K562 (cell line): ENCODE measurements around the gene HK2. TPM values are rescaled to one million over a fixed set of nuclear protein-coding genes. Genes with fewer than 3 reads are reported as not detected.

Source experiments
- ATAC-seq: fragments of 200-7000 bp; cut with Tn5 transposase; 3 replicates; pipeline ENCODE4 v1.9.1; 2020; ENCODE audit warnings: moderate library complexity
- BruUV-seq: library from RNA; stranded (reverse); fragments of 400-500 nt; replicated peaks from 2 replicates; lab custom pipeline; 2021; lab: Mats Ljungman, UMichigan
- CTCF ChIA-PET: fragments of 300-600 bp; formaldehyde crosslinking; extraction: SDS; loops from one replicate; lab custom pipeline; 2021; ENCODE audit warnings: low intra/inter-chr PET ratio; lab: Yijun Ruan, JAX
- POLR2A ChIA-PET: fragments of 300-600, 350-650 bp; sonication (Branson Sonifier 250); formaldehyde crosslinking; extraction: SDS; loops from one replicate; lab custom pipeline; 2021; ENCODE audit warnings: antibody characterized with exemption, inconsistent platforms; lab: Yijun Ruan, JAX
- DNase-seq, 4 experiments: peaks; one replicate each; pipeline versions ENCODE4 v3.0.0 to v3.0.0-alpha.2; 2011 to 2018; ENCODE audit warnings: low spot score in 3 of 4, mixed read lengths in 3 of 4; ENCODE audit errors: extremely low read depth in 1 of 4
- FAIRE-seq: peaks from 2 replicates; lab custom pipeline; 2011; peaks lifted over from hg19 to GRCh38; lab: Jason Lieb, UNC
- H2AFZ ChIP-seq: 2 replicates; pipeline ENCODE4 v1.6.0; 2011; ENCODE audit warnings: low read depth, low read length, control low read depth, inconsistent platforms
- H3K27ac ChIP-seq: fragments of 200-600 bp; 3 replicates; pipeline ENCODE4 v1.8.0; 2011; ENCODE audit warnings: low read depth, mild to moderate bottlenecking, control low read depth, inconsistent platforms, low read length, moderate library complexity, mixed read lengths; ENCODE audit errors: extremely low read depth
- H3K27me3 ChIP-seq, 2 experiments: fragments of 300-600 bp in 1 of 2; 2 replicates in 1 of 2; 3 replicates in 1 of 2; pipeline versions ENCODE4 v1.6.0 to v1.8.0; 2011; ENCODE audit warnings: inconsistent platforms in 2 of 2, low read length in 2 of 2, mild to moderate bottlenecking in 1 of 2, mixed read lengths in 1 of 2, moderate library complexity in 1 of 2; ENCODE audit not compliant: control insufficient read depth in 2 of 2, insufficient read depth in 2 of 2
- H3K36me3 ChIP-seq: fragments of 300-600 bp; 3 replicates; pipeline ENCODE4 v1.8.0; 2011; ENCODE audit warnings: mild to moderate bottlenecking, low read length, inconsistent platforms; ENCODE audit not compliant: control insufficient read depth, insufficient read depth
- H3K4me1 ChIP-seq, 2 experiments: fragments of 200-600 bp in 1 of 2; replicated peaks in 1 of 2; 2 replicates in 1 of 2; 3 replicates in 1 of 2; pipeline versions ENCODE4 v1.5.1 to v1.8.0; 2011; ENCODE audit warnings: inconsistent platforms in 2 of 2, low read length in 2 of 2, mild to moderate bottlenecking in 1 of 2, mixed read lengths in 1 of 2, moderate library complexity in 1 of 2; ENCODE audit not compliant: control insufficient read depth in 2 of 2, insufficient read depth in 2 of 2
- H3K4me2 ChIP-seq: 2 replicates; pipeline ENCODE4 v1.6.1; 2011; ENCODE audit warnings: low read length, control low read depth, inconsistent platforms, mixed read lengths; ENCODE audit not compliant: insufficient read depth
- H3K4me3 ChIP-seq: fragments of 200-600 bp; sonication (generic), shearing (Covaris generic); 2 replicates; pipeline ENCODE4 v1.5.1; 2016; ENCODE audit warnings: control low read depth, inconsistent platforms
- H3K79me2 ChIP-seq: fragments of 200-600 bp; 3 replicates; pipeline ENCODE4 v1.8.0; 2011; ENCODE audit warnings: low read length, inconsistent platforms; ENCODE audit not compliant: control insufficient read depth, insufficient read depth
- H3K9ac ChIP-seq, 2 experiments: 2 replicates each; pipeline versions ENCODE4 v1.6.0 to v1.6.1; 2011; ENCODE audit warnings: low read depth in 2 of 2, low read length in 2 of 2, control low read depth in 1 of 2, inconsistent platforms in 1 of 2, mild to moderate bottlenecking in 1 of 2, mixed read lengths in 1 of 2; ENCODE audit not compliant: insufficient read depth in 1 of 2
- H3K9me1 ChIP-seq: one replicate; pipeline ENCODE4 v1.6.0; 2011; ENCODE audit warnings: inconsistent platforms, mild to moderate bottlenecking, low read length, moderate library complexity; ENCODE audit not compliant: control insufficient read depth, insufficient read depth
- H3K9me3 ChIP-seq: replicated peaks from 2 replicates; pipeline ENCODE4 v1.5.1; 2011; ENCODE audit warnings: low read depth, low read length, inconsistent platforms; ENCODE audit not compliant: control insufficient read depth, insufficient read depth
- H4K20me1 ChIP-seq: replicated peaks from 2 replicates; pipeline ENCODE4 v1.6.1; 2011; ENCODE audit warnings: low read length, inconsistent platforms, mixed read lengths; ENCODE audit not compliant: control insufficient read depth, insufficient read depth
- HNRNPH1 ChIP-seq: fragments of 200-400 bp; formaldehyde crosslinking; optimal IDR thresholded peaks from 2 replicates; pipeline ENCODE3; 2017; ENCODE audit warnings: low read depth, mild to moderate bottlenecking, low read length, moderate library complexity
- LCOR ChIP-seq: sonication (generic); formaldehyde crosslinking; IDR thresholded peaks from 2 replicates; pipeline ENCODE4 v1.8.0; 2022; ENCODE audit warnings: mild to moderate bottlenecking, missing genetic modification reagents
- MAFF ChIP-seq: IDR thresholded peaks from 2 replicates; pipeline ENCODE4 v1.6.1; 2012; ENCODE audit warnings: low read length, improper control_type of control experiment
- MBD2 ChIP-seq: sonication (generic); IDR thresholded peaks from 2 replicates; pipeline ENCODE4 v1.6.1; 2016; ENCODE audit warnings: low read depth, borderline replicate concordance
- NCOA6 ChIP-seq: fragments of 450-650 bp; IDR thresholded peaks from 2 replicates; pipeline ENCODE4 v1.6.1; 2017; ENCODE audit warnings: mild to moderate bottlenecking
- ZBTB17 ChIP-seq: fragments of 450-650 bp; formaldehyde crosslinking; IDR thresholded peaks from 2 replicates; pipeline ENCODE4 v1.4.0; 2020; ENCODE audit warnings: mild to moderate bottlenecking
- ZKSCAN1 ChIP-seq: fragments of 150-350 bp; IDR thresholded peaks from 2 replicates; pipeline ENCODE4 v1.6.1; 2016; ENCODE audit warnings: low read depth, low read length
- ZNF408 ChIP-seq: fragments of 250-450 bp; sonication (Bioruptor Pico); IDR thresholded peaks from 2 replicates; pipeline ENCODE4 v1.4.0; 2020; ENCODE audit warnings: low read depth, mild to moderate bottlenecking, moderate library complexity
- ZNF551 ChIP-seq: fragments of 250-450 bp; sonication (Bioruptor Pico); IDR thresholded peaks from 2 replicates; pipeline ENCODE4 v1.5.0; 2021; ENCODE audit warnings: mild to moderate bottlenecking, moderate library complexity
- WGBS: fragments of 100-300 bp; shearing (Covaris generic); methylation state at CpG from one replicate; pipeline ENCODE4 v1.1.6; 2016; ENCODE audit warnings: low coverage, mixed read lengths; ENCODE audit not compliant: insufficient coverage; ENCODE audit errors: missing lambda C conversion rate; 5-methylcytosine and 5-hydroxymethylcytosine counted together
- in situ Hi-C: fragments of 300-500 bp; cut with MboI; formaldehyde crosslinking; loops from 4 replicates; pipeline ENCODE4 v1.15.0; 2018; ENCODE audit warnings: inconsistent platforms, mixed read lengths
- intact Hi-C: fragments of 100-400 bp; cut with micrococcal nuclease; formaldehyde crosslinking; loops from 2 replicates; pipeline ENCODE4 v1.14.2; 2022
- polyA plus RNA-seq, 8 experiments: library from polyadenylated mRNA; depleted of rRNA in 4 of 8; stranded (reverse) in 5 of 8; unstranded in 3 of 8; fragments of >200 nt; fragmentation: Nextera tagmentation in 2 of 8; fragmentation: Illumina TruSeq in 1 of 8; extraction: Ambion mirVana in 2 of 8; extraction: Trizol in 1 of 8; gene quantifications; 2 replicates each; pipeline versions ENCODE4 v1.2.1 to v1.2.3, GENCODE V29; 2011 to 2014; ENCODE audit warnings: inconsistent platforms in 1 of 8, missing spikeins in 1 of 8
- total RNA-seq, 7 experiments: library from RNA; depleted of rRNA in 6 of 7; stranded (reverse); fragments of >200 nt in 6 of 7; fragmentation: Illumina TruSeq in 2 of 7; extraction: Trizol in 2 of 7; gene quantifications; 2 replicates each; pipeline versions ENCODE4 v1.2.1 to v1.2.3, GENCODE V29; 2011 to 2021; ENCODE audit warnings: low replicate concordance in 1 of 7
- TF ChIP-seq, protein P1 (sequence below): sonication (generic); formaldehyde crosslinking; IDR thresholded peaks from 2 replicates; pipeline ENCODE4 v1.9.0; 2022; ENCODE audit warnings: mild to moderate bottlenecking, missing genetic modification reagents
- TF ChIP-seq, protein P2 (sequence below): fragments of 450-650 bp; IDR thresholded peaks from one replicate; pipeline ENCODE4 v1.6.1; 2018; ENCODE audit warnings: mild to moderate bottlenecking, moderate library complexity; ENCODE audit not compliant: partially characterized antibody

The HK2 gene
- total and polyA plus RNA-seq, 9 of the 15 experiments (the other 6 are each of a cell fraction or from before 2014, with no cell fraction given) = 4.7 to 56.0 (median 19.9) TPM

DNA sequence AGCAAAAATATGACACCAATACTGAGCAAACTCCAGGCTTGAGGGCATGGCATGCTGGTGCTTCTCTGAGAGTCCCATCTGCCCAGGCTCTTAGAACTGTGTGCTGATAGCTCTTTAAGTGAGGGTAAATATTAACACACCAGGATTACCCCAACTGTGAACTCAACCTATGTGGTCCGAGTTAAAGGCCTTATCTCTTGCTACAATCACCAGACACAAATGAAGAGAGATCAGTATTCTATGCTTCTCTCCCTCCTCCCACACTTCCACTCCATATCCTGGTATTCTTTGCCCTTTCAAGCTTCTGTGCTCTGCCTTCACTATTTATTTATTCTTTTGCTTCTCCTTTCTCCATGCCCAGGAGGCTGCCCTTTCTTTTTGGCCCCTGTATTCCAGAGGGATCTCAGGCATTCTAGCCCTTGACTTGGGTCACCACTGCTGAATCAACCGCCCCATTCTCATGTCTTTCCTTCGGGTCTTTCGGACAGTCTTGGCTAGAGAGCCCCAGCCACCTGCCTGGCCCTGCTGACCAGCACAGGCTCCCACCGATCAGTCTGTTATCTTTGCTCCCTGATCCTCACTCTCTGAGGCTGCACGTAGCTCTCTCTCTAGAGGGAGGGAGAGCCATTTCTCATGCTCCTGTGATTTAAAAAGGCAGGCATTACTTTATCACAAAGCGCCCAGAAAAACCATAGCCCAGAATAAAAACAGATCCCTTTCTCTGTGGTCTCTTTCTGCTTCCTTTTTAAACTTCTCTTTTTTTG, 17.2 kb upstream of the HK2 start:
- intact Hi-C loops = no loop called here
- POLR2A ChIA-PET = interaction anchor here (1.2 kb wide), 1 partner anchor 66 kb away, joined by 6 read pairs; no protein-coding TSS in a partner anchor
- WGBS = 0% methylated on average over 7 of the region's 7 CpGs
- no peak overlapping the region for H3K9ac ChIP-seq
- H3K79me2 ChIP-seq = no peaks in the 10 kb centered on the region
- no peak overlapping the region for H3K4me3 ChIP-seq
- H3K36me3 ChIP-seq = no peaks in the 10 kb centered on the region
- H3K9me3 ChIP-seq = no peaks in the 10 kb centered on the region
- no peaks in the 10 kb centered on the region for H4K20me1 ChIP-seq
- peaks cover 6 to 18% of the 10 kb centered on the region in 2 experiments; a peak in 4 of 5 replicates for H3K27me3 ChIP-seq
- no peak overlapping the region for H3K27ac ChIP-seq
- CTCF ChIA-PET = no interaction called here
- no peaks in the 10 kb centered on the region for H3K4me1 ChIP-seq
- FAIRE-seq = no peak
- H3K4me2 ChIP-seq = no peak overlapping the region
- no peak for DNase-seq
- in situ Hi-C loops = no loop called here
- H2AFZ ChIP-seq = no peak overlapping the region
- ATAC-seq = 0 out of 3 replicates have a peak, but pooled peaks have one; percentile 45
- no peaks in the 10 kb centered on the region for H3K9me1 ChIP-seq
- no TSS peak for BruUV-seq
- TF ChIP-seq ZNF408 (CRISPR knock-in tag) (no peak), MBD2 (no peak), LCOR (no peak), ZKSCAN1 (no peak), ZBTB17 (peak; percentile 86)
- TF ChIP-seq, all 486 proteins: peak for 1

DNA sequence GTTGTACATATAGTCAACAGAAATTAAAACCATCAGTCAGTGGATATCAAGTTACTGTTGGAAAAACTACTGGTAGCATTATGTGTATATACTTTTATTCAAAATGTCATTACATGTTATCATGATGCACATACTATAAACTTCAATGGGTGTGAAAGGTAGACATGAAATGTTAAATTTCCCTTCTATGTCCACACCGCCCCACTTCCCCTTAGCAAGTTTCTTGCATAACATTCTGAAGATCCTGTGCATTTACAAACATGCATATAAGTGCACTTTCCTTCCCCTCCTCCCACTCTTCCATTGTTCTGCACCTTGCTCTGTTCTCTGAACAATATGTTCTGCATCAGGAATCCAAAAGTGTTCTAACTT, 16.6 kb upstream of the HK2 start:
- H4K20me1 ChIP-seq = no peaks in the 10 kb centered on the region
- no peak overlapping the region for H2AFZ ChIP-seq
- TF ChIP-seq, protein P1, sequence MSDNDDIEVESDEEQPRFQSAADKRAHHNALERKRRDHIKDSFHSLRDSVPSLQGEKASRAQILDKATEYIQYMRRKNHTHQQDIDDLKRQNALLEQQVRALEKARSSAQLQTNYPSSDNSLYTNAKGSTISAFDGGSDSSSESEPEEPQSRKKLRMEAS (CRISPR knock-in tag) = no peak
- TF ChIP-seq, protein P2, sequence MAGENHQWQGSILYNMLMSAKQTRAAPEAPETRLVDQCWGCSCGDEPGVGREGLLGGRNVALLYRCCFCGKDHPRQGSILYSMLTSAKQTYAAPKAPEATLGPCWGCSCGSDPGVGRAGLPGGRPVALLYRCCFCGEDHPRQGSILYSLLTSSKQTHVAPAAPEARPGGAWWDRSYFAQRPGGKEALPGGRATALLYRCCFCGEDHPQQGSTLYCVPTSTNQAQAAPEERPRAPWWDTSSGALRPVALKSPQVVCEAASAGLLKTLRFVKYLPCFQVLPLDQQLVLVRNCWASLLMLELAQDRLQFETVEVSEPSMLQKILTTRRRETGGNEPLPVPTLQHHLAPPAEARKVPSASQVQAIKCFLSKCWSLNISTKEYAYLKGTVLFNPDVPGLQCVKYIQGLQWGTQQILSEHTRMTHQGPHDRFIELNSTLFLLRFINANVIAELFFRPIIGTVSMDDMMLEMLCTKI = no peak
- TF ChIP-seq HNRNPH1 (no peak), MAFF (no peak), ZNF551 (no peak), NCOA6 (no peak)
- ChIA-PET POLR2A (interaction anchor here (1.0 kb wide), 1 partner anchor 11 kb away, joined by 3 read pairs; no protein-coding TSS in a partner anchor), CTCF (no interaction called here)
- no peak overlapping the region for H3K9ac ChIP-seq
- H3K79me2 ChIP-seq = no peaks in the 10 kb centered on the region
- no peaks in the 10 kb centered on the region for H3K36me3 ChIP-seq
- in situ Hi-C loops (no loop called here), intact Hi-C loops (no loop called here)
- 0% methylated on average over 1 of the region's 1 CpG for WGBS
- ATAC-seq = no peak
- H3K4me2 ChIP-seq = no peak overlapping the region
- no peak overlapping the region for H3K4me3 ChIP-seq
- no peak for FAIRE-seq
- no peak overlapping the region for H3K27ac ChIP-seq
- BruUV-seq = no TSS peak
- no peaks in the 10 kb centered on the region for H3K9me1 ChIP-seq
- peaks cover 6 to 18% of the 10 kb centered on the region in 2 experiments; a peak in 4 of 5 replicates for H3K27me3 ChIP-seq
- no peaks in the 10 kb centered on the region for H3K9me3 ChIP-seq
- DNase-seq = no peak
- no peaks in the 10 kb centered on the region for H3K4me1 ChIP-seq
